ENCODE measurements around the gene TACSTD2.

DNA sequence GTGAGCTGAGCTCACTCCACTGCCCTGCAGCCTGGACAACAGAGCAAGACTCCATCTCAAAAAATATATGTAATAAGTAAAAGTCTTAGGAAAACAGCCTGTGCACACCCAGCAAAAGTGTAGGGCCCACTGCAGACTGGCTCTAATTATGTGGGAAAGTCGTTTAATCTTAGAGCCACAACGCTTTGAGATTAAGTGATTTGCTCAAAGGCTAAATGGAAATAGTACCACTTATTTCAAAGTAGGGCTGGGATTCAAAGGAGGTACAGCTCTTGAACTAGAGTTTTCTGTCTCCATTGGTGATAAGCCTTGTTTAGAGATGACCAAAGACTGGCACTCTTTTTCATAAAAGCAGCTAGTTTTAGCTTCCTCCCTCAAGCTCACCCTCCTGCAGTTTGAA is 2.2 kb downstream of the TACSTD2 start:
- no peak for TF ChIP-seq EP300 (conservative IDR thresholded peaks at IDR 0.05; ENCODE audit: poor library complexity, severe bottlenecking)
- no peak for TF ChIP-seq EZH2 (IDR thresholded peaks at IDR 0.05; ENCODE audit: borderline replicate concordance, insufficient read depth, low read length, poor library complexity, severe bottlenecking)
- TF ChIP-seq RAD21 (conservative IDR thresholded peaks at IDR 0.05): no peak
- TF ChIP-seq, protein P1, sequence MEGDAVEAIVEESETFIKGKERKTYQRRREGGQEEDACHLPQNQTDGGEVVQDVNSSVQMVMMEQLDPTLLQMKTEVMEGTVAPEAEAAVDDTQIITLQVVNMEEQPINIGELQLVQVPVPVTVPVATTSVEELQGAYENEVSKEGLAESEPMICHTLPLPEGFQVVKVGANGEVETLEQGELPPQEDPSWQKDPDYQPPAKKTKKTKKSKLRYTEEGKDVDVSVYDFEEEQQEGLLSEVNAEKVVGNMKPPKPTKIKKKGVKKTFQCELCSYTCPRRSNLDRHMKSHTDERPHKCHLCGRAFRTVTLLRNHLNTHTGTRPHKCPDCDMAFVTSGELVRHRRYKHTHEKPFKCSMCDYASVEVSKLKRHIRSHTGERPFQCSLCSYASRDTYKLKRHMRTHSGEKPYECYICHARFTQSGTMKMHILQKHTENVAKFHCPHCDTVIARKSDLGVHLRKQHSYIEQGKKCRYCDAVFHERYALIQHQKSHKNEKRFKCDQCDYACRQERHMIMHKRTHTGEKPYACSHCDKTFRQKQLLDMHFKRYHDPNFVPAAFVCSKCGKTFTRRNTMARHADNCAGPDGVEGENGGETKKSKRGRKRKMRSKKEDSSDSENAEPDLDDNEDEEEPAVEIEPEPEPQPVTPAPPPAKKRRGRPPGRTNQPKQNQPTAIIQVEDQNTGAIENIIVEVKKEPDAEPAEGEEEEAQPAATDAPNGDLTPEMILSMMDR (IDR thresholded peaks at IDR 0.05; ENCODE audit: poor library complexity, severe bottlenecking): no peak
- TF ChIP-seq, protein P2, sequence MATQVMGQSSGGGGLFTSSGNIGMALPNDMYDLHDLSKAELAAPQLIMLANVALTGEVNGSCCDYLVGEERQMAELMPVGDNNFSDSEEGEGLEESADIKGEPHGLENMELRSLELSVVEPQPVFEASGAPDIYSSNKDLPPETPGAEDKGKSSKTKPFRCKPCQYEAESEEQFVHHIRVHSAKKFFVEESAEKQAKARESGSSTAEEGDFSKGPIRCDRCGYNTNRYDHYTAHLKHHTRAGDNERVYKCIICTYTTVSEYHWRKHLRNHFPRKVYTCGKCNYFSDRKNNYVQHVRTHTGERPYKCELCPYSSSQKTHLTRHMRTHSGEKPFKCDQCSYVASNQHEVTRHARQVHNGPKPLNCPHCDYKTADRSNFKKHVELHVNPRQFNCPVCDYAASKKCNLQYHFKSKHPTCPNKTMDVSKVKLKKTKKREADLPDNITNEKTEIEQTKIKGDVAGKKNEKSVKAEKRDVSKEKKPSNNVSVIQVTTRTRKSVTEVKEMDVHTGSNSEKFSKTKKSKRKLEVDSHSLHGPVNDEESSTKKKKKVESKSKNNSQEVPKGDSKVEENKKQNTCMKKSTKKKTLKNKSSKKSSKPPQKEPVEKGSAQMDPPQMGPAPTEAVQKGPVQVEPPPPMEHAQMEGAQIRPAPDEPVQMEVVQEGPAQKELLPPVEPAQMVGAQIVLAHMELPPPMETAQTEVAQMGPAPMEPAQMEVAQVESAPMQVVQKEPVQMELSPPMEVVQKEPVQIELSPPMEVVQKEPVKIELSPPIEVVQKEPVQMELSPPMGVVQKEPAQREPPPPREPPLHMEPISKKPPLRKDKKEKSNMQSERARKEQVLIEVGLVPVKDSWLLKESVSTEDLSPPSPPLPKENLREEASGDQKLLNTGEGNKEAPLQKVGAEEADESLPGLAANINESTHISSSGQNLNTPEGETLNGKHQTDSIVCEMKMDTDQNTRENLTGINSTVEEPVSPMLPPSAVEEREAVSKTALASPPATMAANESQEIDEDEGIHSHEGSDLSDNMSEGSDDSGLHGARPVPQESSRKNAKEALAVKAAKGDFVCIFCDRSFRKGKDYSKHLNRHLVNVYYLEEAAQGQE (IDR thresholded peaks at IDR 0.05; ENCODE audit: borderline replicate concordance): no peak
- no peak for TF ChIP-seq POLR2AphosphoS5 (IDR thresholded peaks at IDR 0.05)
- no peak for TF ChIP-seq TAF1 (IDR thresholded peaks at IDR 0.05; ENCODE audit: low read depth)
- TF ChIP-seq MXI1 (conservative IDR thresholded peaks at IDR 0.05; ENCODE audit: poor library complexity, severe bottlenecking): no peak
- no peak for TF ChIP-seq SMC3 (conservative IDR thresholded peaks at IDR 0.05; ENCODE audit: poor library complexity)
